GM20000 (cell line): ENCODE measurements around the gene BAG5.

Source experiments
- DNase-seq: peaks from one replicate; pipeline ENCODE4 v3.0.0; 2012; ENCODE audit warnings: low spot score
- TF ChIP-seq, protein P1 (sequence below): IDR thresholded peaks from 2 replicates; pipeline ENCODE4 v1.5.1; 2012; ENCODE audit warnings: mild to moderate bottlenecking, control low read depth; ENCODE audit errors: extremely low read depth, missing control alignments

Gene BAG5

DNA sequence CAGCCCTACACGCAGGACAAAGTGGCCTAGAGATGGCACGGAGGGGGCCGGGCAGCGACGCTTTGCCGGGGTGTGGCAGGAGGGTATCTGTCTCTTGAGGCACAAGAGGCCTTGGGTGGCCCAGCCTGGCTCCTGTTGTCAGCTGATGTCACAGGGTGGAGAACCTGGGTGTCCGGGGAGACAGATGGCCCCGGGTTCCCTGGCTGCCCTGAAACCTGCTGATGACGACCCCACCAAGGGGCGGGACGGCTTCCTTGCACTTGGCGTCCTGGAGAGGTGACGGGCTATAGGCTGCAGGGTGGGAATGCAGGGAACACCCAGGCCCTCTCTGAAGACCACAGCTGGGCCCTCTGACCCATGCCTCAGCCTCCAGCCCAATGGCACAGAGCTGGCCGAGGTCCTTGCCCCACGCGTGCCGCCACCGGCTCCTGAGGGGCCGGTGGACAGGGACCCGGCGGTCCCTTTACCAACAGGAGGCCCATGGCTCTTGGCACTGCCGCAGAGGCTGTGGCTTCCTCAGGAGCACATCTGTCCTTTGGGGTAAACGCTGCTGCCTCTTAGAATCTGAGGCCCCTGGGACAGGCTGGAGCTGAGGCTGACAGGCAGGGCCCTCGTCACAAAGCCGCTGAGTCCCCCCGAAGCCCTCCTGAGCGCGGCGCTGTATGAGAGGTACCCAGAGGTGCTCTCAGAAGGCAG lies 17.1 kb downstream of the BAG5 start:
- no peak for DNase-seq

GRCh38 chr14:103544388-103545218 lies 17.9 kb downstream of the BAG5 start:
- TF ChIP-seq, protein P1, sequence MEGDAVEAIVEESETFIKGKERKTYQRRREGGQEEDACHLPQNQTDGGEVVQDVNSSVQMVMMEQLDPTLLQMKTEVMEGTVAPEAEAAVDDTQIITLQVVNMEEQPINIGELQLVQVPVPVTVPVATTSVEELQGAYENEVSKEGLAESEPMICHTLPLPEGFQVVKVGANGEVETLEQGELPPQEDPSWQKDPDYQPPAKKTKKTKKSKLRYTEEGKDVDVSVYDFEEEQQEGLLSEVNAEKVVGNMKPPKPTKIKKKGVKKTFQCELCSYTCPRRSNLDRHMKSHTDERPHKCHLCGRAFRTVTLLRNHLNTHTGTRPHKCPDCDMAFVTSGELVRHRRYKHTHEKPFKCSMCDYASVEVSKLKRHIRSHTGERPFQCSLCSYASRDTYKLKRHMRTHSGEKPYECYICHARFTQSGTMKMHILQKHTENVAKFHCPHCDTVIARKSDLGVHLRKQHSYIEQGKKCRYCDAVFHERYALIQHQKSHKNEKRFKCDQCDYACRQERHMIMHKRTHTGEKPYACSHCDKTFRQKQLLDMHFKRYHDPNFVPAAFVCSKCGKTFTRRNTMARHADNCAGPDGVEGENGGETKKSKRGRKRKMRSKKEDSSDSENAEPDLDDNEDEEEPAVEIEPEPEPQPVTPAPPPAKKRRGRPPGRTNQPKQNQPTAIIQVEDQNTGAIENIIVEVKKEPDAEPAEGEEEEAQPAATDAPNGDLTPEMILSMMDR, result no peak
- no peak for DNase-seq

More for the DNA sequence above, 17.1 kb downstream of the BAG5 start:
- TF ChIP-seq, protein P1, result no peak

DNA sequence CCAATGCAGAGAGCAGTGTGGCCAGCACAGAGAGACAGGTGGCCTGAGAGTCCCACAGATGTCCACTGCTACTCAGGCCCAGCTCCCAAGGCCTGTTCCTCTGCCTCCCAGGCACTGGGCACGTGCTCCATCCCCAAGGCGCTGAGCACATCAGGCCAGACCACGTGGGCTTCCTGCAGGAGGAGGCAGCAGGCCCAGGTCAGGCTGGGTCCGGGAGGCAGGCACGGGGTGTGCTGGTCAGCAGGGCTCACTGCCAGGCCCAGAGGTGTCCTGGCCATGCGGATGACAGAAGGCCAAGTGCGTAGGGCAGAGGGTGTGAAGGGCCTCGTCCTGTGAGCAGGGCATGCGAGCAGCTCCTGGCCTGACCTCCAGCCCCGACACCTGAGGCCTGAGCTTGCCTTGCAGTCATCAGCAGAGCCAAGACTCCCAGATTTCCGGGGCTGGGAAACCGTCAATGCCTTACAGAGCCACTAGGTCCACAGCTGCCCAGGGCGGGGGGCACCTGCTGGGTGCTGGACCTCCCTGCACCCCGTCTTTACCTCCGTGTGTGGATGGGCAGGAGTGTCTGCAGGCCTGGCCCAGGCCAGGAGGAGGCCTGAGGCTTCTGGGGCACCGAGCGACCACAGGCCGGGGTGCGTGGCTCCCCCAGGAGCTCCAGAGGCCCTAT lies 18.6 kb downstream of the BAG5 start:
- TF ChIP-seq, protein P1, result no peak
- no peak for DNase-seq

DNA sequence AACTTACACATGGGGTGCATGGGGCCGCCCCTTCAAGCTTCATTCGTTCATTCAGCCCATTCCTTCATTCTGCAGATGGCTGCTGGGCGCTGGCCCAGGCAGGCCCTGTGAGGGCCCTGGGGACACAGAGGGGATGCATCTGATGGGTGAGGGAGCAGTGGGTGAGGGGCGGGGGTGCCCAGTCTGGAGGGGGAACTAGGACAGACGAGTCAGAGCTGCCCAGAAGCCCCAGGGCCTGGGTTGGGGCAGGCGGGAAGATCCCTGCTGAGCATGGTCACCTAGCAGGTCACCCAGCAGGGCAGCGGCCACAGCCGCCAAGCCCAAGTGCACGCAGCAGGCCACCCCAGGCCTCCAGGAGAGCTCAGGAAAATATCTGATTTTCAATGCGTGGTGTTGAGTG lies 19.3 kb downstream of the BAG5 start:
- DNase-seq, result no peak
- TF ChIP-seq, protein P1, result no peak

GRCh38 chr14:103542605-103543088 lies 19.8 kb downstream of the BAG5 start:
- TF ChIP-seq, protein P1, result no peak
- DNase-seq, result no peak

- TF ChIP-seq, protein P1, result no peak
- no peak for DNase-seq
Measured at GRCh38 chr14:103541709-103542604, 20.5 kb downstream of the BAG5 start.
